ENCODE measurements around the gene NARS2.

Gene NARS2

GRCh38 chr11:78390809-78391208 is 183.9 kb downstream of the NARS2 start:
- H3K27ac ChIP-seq (ENCODE audit: low read depth, low read length) = no peak overlapping the region

GRCh38 chr11:78386215-78386941 is 188.3 kb downstream of the NARS2 start:
- H3K4me3 ChIP-seq (ENCODE audit: low read depth in 1 of 2, low read length in 2 of 2) = no peak overlapping the region
- no peak overlapping the region for H3K27ac ChIP-seq (ENCODE audit: low read depth, low read length)
- peaks cover 9 to 15% of the 10 kb centered on the region in 2 donors for H3K9me3 ChIP-seq (ENCODE audit: control insufficient read depth in 1 of 2, low read length in 2 of 2)
- no peak overlapping the region for H3K9ac ChIP-seq (ENCODE audit: low read depth in 1 of 2, low read length in 2 of 2)
- H3K36me3 ChIP-seq (ENCODE audit: control insufficient read depth in 1 of 2, insufficient read depth in 2 of 2, low read length in 2 of 2) = peaks cover 0 to 13% of the 10 kb centered on the region in 2 donors
- peaks cover 0 to 11% of the 10 kb centered on the region in 2 donors for H3K4me1 ChIP-seq (ENCODE audit: control insufficient read depth in 1 of 2, insufficient read depth in 2 of 2, low read length in 2 of 2)
- H3K27me3 ChIP-seq (ENCODE audit: control insufficient read depth in 1 of 2, insufficient read depth in 2 of 2, low read length in 2 of 2) = no peaks in the 10 kb centered on the region

More at GRCh38 chr11:78390809-78391208, 183.9 kb downstream of the NARS2 start:
- Histone ChIP-seq H3K4me1 (ENCODE audit: control insufficient read depth in 1 of 2, insufficient read depth in 2 of 2, low read length in 2 of 2) (peaks cover 0 to 9% of the 10 kb centered on the region in 2 donors), H3K9ac (ENCODE audit: low read depth in 1 of 2, low read length in 2 of 2) (no peak overlapping the region), H3K27me3 (ENCODE audit: control insufficient read depth in 1 of 2, insufficient read depth in 2 of 2, low read length in 2 of 2) (no peaks in the 10 kb centered on the region), H3K4me3 (ENCODE audit: low read depth in 1 of 2, low read length in 2 of 2) (no peak overlapping the region), H3K9me3 (ENCODE audit: control insufficient read depth in 1 of 2, low read length in 2 of 2) (peaks cover 0 to 4% of the 10 kb centered on the region in 2 donors), H3K36me3 (ENCODE audit: control insufficient read depth in 1 of 2, insufficient read depth in 2 of 2, low read length in 2 of 2) (no peaks in the 10 kb centered on the region)

Data from duodenal mucosa (tissue), 2 donors.